ENCODE measurements around the gene SH2D4B. TPM values are rescaled to one million over a fixed set of nuclear protein-coding genes. Genes with fewer than 3 reads are reported as not detected.

The SH2D4B gene
- total and polyA plus RNA-seq, 2 donors (not counting 3 experiments of a cell fraction or from before 2014, with no cell fraction given): not detected

DNA sequence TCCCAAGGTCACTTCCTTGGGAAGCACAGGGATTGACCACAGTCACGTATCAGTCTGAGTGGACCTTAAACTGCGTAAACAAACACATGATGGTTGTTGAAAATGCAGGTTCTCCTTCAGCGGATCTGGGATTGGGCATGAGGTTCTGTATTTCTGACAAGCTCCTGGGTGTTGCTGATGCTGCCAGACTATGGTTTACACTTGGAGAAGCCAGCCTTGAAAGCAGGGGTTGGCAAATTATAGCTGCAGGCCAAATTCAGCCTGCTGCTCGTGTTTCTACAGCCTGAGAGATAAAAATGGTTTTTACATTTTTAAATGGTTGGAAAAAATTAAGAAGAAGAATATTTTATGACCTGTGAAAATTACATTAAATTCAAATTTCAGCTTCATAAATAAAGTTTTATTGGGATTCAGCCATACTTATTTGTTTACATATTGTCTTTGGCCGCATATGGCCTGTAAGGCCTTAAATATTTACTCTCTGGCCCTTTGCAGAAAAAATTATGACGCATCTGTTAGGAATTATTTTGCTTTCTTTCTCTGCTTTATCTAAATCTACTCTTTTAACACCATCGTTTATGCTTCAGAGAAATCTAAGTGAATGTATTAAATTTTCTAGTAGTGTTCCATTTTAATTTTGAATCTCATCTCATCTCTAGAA, 109.6 kb downstream of the SH2D4B start:
- ChIA-PET CTCF (interaction anchor here (2.0 kb wide), 1 partner anchor 15 kb away, joined by 10 read pairs; no protein-coding TSS in a partner anchor), POLR2A (no interaction called here)
- Histone ChIP-seq H3K36me3 (ENCODE audit: control insufficient read depth in 2 of 2, extremely low read depth in 1 of 2, insufficient read depth in 2 of 2, low read length in 2 of 2) (no peaks in the 10 kb centered on the region), H3K9me3 (replicated peaks; ENCODE audit: control insufficient read depth, insufficient read depth, low read length) (no peaks in the 10 kb centered on the region), H3K9me1 (replicated peaks; ENCODE audit: control insufficient read depth, extremely low read depth, insufficient read depth, low read length) (no peaks in the 10 kb centered on the region), H3K4me1 (ENCODE audit: control insufficient read depth, extremely low read depth, insufficient read depth, low read length) (no peaks in the 10 kb centered on the region), H3K27ac (ENCODE audit: insufficient read depth, low read depth, low read length) (no peak overlapping the region), H3K9ac (replicated peaks; ENCODE audit: extremely low read depth, insufficient read depth, low read length) (no peak overlapping the region), H3K79me2 (ENCODE audit: control insufficient read depth, insufficient read depth, low read length) (no peaks in the 10 kb centered on the region), H2AFZ (ENCODE audit: low read depth, low read length) (no peak overlapping the region), H3K27me3 (ENCODE audit: control insufficient read depth in 2 of 2, insufficient read depth in 2 of 2, low read length in 2 of 2) (no peaks in the 10 kb centered on the region), H4K20me1 (replicated peaks; ENCODE audit: control insufficient read depth, extremely low read depth, insufficient read depth, low read length) (no peaks in the 10 kb centered on the region), H3K4me3 (replicated peaks in 1 of 3; ENCODE audit: insufficient read depth in 1 of 3, low read depth in 1 of 3, low read length in 3 of 3) (no peak overlapping the region), H3K4me2 (ENCODE audit: insufficient read depth, low read length) (no peak overlapping the region)
- no peak for DNase-seq (ENCODE audit: low read depth, low spot score)
- no peak for FAIRE-seq
- no TSS peak for BruUV-seq (replicated peaks)
- intact Hi-C loops (cut with micrococcal nuclease) (no loop called here), dilution Hi-C loops (cut with MboI; ENCODE audit: extremely low pct_ligation_motif_present, low sequenced_read_pairs) (no loop called here)
- TF ChIP-seq EZH2 (IDR thresholded peaks at IDR 0.05; ENCODE audit: borderline replicate concordance, low read depth, low read length, severe bottlenecking): no peak
- TF ChIP-seq POLR2AphosphoS5 (IDR thresholded peaks at IDR 0.05; ENCODE audit: insufficient read depth, low read depth, low read length): no peak
- no peak for TF ChIP-seq JUN (IDR thresholded peaks at IDR 0.05; ENCODE audit: borderline replicate concordance, insufficient read depth, insufficient read length, low read depth)
- no peak for TF ChIP-seq FOS (IDR thresholded peaks at IDR 0.05; ENCODE audit: borderline replicate concordance, insufficient read depth, low read length)
- no peak for TF ChIP-seq GATA2 (IDR thresholded peaks at IDR 0.05; ENCODE audit: insufficient read depth, insufficient read length, low read depth, low read length)
- no peak for TF ChIP-seq MAX (IDR thresholded peaks at IDR 0.05; ENCODE audit: insufficient read depth, insufficient read length)
- no peak for TF ChIP-seq CTCF (IDR thresholded peaks at IDR 0.05; ENCODE audit: extremely low read depth in 1 of 2, insufficient read depth in 1 of 2, low read depth in 1 of 2, low read length in 2 of 2)
- no peak for TF ChIP-seq POLR2A (IDR thresholded peaks at IDR 0.05; ENCODE audit: low read depth, low read length)
- TF ChIP-seq MYC (IDR thresholded peaks at IDR 0.05; ENCODE audit: low read depth, low read length): no peak

Measured in endothelial cell of umbilical vein (primary cell).